ENCODE results near the gene NUP50.

NUP50 gene

DNA sequence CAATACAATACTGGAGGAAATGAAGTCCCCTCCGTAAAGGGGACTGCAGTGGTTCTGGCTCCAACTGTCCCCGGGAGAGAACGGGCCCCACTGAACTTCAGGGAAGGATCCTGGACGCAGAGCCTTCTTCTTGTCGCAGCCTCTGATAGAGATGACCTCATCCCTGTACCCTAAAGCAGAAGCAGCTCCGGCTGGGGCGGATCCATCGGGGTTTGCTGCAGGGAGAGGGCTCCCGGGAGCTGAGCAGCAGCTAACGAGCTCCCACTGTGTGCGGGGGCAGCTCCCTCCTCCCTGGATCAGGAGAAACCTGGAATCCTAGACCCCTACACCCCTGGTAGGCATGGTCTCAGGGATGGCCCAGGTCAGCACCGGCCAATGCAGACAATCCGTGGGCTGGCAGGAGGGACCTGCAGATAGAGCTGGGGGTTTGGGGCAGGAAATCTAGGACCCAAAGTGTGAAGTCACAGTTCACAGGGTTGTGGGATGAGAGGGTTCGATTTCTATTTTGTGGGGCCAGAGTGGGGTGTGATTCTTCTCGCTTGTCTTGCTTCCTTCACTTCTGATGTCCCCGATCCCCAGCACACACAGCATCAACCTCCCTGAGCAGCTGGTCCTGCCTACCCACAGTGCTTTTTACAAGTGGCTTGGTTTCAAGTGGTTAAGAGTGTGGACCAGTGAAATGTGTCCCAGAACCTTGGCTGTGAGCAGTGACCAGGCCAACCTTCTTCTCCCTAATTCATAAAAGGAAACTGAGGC is 64.1 kb downstream of the NUP50 start:
- no peak for DNase-seq (ENCODE audit: low read depth in 2 of 2)

DNA sequence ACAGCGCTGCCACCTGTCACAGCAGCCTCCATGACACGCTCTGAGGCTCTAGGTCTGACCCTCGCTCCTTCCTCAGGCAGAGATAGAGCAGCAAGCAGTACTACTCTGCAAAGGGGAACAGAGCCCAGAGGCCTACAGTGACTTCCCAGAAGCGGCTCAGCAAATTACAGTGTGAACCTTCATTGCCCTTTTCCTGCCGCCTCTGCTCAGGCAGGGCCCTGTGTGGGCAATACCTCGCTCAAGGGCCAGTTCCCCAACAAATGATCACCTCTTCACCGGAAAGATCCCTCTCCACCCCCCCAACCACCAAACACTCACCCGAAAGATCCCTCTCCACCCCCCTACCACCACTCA is 64.7 kb downstream of the NUP50 start:
- DNase-seq (ENCODE audit: low read depth in 2 of 2): no peak

DNA sequence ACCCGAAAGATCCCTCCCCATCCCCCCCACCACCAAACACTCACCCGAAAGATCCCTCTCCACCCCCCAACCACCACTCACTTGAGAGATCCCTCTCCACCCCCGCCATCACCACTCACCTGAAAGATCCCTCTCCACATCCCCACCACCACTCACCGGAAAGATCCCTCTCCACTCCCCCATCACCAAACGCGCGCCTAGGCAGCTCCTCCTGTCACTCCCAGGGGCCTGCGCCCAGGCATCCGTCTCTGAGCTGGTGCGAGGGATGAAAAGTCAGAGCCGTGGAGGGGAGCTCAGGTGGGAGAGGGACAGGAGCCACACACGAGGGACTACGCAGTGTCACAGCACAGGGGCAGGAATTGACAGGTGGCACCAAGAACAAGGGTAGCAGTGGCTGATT is 65.5 kb downstream of the NUP50 start:
- DNase-seq (ENCODE audit: low read depth in 2 of 2): no peak

DNA sequence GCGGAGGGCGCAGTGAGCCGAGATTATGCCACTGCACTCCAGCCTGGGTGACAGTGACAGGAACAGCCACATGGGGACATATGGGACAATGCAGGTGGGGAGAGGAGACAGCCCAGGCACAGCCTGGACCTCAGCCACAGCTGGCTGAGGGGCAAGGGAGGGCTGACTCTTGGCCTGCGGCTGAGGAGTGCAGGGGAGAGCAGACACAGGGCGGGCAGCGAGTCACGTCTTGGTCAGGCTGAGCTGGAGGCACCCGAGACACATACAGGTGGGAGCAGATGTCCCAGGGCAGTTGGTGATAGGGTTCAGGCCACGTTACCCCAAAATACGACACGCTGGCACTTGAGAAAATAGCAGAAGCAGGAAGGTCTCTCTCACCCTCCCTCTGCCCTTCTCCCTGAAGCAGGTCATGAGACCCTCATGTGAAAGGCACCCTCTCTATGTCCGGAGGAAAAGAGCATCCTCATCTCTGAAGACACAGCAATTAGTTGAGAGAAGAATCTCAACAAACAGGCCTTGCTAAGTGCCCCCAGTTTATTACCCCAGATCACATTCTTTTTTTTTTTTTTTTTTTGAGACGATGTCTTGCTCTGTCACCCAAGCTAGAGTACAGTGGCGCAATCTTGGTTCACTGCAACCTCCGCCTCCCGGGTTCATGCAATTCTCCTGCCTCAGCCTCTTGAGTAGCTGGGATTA is 66.4 kb downstream of the NUP50 start:
- no peak for DNase-seq (ENCODE audit: low read depth in 2 of 2)

DNA sequence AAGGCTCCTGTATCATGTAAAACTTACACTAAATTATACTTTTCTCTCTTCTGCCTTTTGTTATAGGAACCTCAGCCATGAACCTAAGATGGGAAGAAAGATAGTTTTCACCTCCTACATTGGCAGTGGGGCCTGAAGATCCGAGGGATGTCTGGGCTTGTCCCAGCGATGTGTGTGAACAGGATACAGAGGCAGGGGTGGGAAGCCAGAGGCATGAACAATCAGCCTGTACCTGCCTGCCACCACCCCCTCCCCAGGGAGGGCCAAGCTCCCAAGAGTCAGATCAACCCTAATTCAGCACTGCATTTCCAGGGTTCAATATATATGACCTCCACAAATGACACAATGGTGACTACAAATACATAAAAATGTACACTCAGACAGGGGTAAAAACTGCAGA is 67.6 kb downstream of the NUP50 start:
- DNase-seq (ENCODE audit: low read depth in 2 of 2): no peak

DNA sequence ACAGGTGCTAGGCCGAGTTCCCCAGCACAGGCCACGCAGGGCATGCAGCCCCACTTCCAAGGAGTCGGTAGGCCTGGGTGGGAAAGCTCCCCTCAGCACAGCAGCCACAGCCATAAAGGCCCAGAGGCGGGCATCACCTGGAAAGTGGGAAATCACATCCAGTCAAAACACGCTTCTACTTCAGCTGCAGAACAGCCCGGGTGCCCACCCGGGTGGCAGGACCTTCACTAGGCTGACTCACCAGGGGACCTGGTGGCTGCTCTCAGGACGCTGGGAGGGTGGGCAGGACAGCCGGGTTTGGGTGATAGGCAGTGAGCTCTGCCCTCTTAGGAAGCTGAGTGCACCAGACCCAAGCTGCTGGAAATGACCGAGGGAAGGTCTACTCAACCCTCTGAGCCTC is 69.7 kb downstream of the NUP50 start:
- no peak for DNase-seq (ENCODE audit: low read depth in 2 of 2)

DNA sequence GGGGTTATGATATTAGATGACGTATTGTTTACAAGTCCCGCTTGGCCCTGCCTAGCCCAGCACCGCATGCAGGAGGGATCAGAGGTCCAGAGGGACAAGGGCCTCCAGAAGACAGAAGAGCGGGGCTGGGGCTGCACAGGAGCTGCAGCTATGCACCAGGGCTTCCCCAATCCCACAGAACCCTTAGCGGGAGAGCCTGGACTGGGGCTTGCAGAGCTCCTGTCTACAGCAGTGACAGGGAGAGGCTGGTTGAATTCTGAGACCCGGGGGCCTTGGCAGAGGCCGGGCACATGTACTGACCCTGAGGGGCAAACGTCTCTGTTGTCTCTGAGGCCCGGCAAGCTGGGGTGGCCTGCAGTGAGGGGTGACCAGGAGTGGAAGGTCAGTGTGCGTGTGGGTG is 70.1 kb downstream of the NUP50 start:
- no peak for DNase-seq (ENCODE audit: low read depth in 2 of 2)

DNA sequence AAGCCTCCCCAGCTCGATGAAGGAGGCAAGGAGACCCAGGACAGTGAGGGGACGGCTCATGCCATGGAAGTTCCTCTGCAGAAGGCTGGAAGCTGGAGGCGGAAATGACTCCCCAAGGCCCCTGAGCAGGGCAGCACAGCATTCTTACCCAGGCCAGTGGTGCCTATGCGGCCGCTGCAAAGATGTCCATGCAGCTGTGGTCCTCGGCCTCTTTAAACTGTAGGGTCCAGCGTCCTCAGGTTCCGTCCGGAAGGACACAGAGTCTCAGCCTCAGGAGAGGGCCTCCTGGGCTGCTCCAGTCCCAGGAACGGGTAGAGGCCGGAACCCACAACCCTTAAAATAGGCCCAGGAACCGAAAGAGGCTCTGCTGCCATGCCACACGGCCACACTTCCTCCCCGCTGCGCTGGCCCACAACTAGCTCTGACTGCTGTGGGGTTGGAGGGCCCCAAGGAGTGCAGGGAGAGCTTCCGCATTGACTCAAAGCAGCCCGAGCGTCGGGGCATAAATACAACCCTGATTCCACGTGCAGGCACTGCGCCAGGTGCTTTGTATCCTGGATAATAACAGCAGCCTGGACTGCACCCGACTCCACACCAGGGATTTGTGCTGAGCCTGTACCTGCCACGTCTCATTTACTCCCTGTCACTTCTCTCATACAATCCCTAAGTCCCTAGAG is 71.5 kb downstream of the NUP50 start:
- no peak for DNase-seq (ENCODE audit: low read depth in 2 of 2)

DNA sequence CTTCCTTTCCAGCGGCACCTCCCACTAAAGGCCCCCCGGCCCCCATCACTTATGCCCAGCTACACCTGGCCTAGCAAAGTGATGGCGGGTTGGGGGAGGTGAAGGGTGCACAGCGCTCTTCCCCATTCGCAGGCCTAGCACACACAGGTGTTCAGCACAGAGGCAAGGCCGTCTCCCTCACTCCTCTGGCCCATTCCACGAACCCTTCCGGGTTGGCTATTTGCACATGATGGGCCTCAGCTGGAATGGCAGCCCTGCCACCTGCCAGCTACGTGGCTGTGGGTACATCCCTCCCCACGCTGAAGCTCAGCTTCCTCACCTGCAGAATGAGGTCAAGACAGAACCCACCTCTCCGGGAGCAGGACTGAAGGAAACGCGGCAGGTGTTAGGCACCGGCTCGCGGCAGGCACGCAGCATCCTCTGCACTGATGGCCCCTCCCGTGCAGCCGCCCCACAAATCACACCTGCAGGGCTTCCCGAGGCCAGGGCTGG is 72.2 kb downstream of the NUP50 start:
- no peak for DNase-seq (ENCODE audit: low read depth in 2 of 2)

DNA sequence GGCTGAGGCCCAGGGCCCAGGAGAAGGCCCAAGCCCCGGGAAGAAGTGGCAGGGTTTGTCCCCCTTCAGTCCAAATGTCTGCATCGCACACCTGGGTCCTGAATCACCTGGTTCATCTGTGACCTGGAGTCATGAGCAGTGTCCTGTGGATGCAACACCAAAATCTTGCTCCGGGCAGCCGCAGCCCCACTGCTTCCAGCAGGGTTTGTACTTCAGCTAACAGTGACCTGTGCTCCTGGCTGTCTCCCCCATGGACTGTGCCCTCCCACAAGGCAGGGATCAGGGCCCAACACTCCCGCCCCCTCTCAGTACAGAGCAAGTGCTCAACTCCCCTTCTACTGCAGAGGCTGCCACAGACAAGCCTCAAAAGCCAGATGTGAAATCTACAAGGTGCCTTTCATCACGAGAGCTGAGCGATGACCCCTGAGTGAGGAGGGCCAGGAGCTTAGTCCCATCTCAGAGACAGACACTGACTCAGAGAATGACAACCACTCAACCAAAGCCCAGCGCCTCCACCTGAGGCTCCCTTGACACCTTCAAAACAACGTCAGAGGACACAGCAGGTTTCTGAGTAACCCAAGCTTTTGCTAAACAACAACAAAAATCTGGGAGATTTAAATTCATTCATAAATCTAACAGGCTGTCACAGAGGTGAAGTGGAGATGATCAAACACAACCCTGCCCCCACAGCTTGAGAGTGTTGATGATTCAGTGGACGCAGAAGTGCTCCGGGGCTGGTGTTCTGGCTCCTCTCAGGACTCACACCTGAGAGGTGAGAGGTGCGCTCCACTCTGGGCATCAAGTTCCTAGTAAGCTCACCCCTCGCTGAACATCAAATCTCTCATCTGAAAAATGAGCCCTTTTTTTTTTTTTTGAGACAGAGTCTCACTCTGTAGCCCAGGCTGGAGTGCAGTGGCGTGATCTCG is 73.6 kb downstream of the NUP50 start:
- no peak for DNase-seq (ENCODE audit: low read depth in 2 of 2)
